ENCODE results near the gene SEPTIN12.

The SEPTIN12 gene

GRCh38 chr16:4800290-4801041 is 12.3 kb upstream of the SEPTIN12 start:
- DNase-seq (ENCODE audit: low read depth): peak; percentile 85
- TF ChIP-seq CTCF (IDR thresholded peaks at IDR 0.05; ENCODE audit: insufficient read depth, low read depth, low read length, missing control alignments): no peak
- peak overlapping the region; percentile 52 for H3K4me3 ChIP-seq (ENCODE audit: low read depth, low read length)

GRCh38 chr16:4799171-4799855 is 11.2 kb upstream of the SEPTIN12 start:
- TF ChIP-seq CTCF (IDR thresholded peaks at IDR 0.05; ENCODE audit: insufficient read depth, low read depth, low read length, missing control alignments): no peak
- no peak overlapping the region for H3K4me3 ChIP-seq (ENCODE audit: low read depth, low read length)
- DNase-seq (ENCODE audit: low read depth): no peak

- no peak for TF ChIP-seq CTCF (IDR thresholded peaks at IDR 0.05; ENCODE audit: insufficient read depth, low read depth, low read length, missing control alignments)
- no peak for DNase-seq (ENCODE audit: low read depth)
- no peak overlapping the region for H3K4me3 ChIP-seq (ENCODE audit: low read depth, low read length)
Measured at GRCh38 chr16:4798456-4798855, 10.3 kb upstream of the SEPTIN12 start.

GRCh38 chr16:4797805-4798252 is 9.7 kb upstream of the SEPTIN12 start:
- no peak overlapping the region for H3K4me3 ChIP-seq (ENCODE audit: low read depth, low read length)
- DNase-seq (ENCODE audit: low read depth): no peak
- no peak for TF ChIP-seq CTCF (IDR thresholded peaks at IDR 0.05; ENCODE audit: insufficient read depth, low read depth, low read length, missing control alignments)

- no peak for DNase-seq (ENCODE audit: low read depth)
- no peak overlapping the region for H3K4me3 ChIP-seq (ENCODE audit: low read depth, low read length)
- TF ChIP-seq CTCF (IDR thresholded peaks at IDR 0.05; ENCODE audit: insufficient read depth, low read depth, low read length, missing control alignments): no peak
Measured at GRCh38 chr16:4796982-4797804, 9.0 kb upstream of the SEPTIN12 start.

DNA sequence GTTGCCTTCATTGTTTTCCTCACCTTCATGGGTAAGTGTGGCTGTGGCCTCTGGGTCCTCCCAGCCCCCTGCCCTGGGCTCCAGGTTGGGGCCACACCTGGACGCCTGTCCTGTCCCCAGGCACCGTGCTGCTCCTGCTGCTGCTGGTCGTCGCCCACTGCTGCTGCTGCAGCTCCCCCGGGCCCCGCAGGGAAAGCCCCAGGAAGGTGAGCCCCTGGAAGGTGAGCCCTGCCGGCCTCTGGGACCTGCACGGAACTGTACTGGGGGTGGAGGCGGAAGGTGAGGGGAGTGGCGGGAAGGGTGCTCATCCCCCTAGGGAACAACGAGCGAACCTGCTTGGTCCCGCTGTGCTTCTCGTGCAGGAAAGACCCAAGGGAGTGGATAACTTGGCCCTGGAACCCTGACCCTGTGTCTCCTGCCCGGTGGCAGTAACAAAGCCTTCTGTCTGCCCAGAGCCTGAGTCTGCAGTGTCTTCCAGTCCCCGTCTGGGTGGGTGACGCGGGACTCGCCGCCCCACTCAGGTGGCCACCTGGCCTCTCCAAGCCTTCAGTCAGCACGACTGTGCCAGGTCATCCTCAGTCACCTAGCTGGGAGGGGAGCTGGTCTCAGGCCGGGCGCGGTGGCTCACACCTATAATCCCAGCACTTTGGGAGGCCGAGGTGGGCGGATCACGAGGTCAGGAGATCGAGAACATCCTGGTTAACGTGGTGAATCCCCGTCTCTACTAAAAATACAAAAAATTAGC is 7.9 kb upstream of the SEPTIN12 start:
- DNase-seq (ENCODE audit: low read depth): no peak
- H3K4me3 ChIP-seq (ENCODE audit: low read depth, low read length): no peak overlapping the region
- TF ChIP-seq CTCF (IDR thresholded peaks at IDR 0.05; ENCODE audit: insufficient read depth, low read depth, low read length, missing control alignments): no peak
